Epidermal melanocyte (primary cell): Measurements from ENCODE around the gene GADD45GIP1.
"Not testable (repeated sequence)": the region's sequence is repeated elsewhere in the genome, so short reads cannot be mapped to it uniquely, and the experiment has no call there.

Experiments used
- DNase-seq: peaks from one replicate; pipeline ENCODE4 v3.0.0; 2011; ENCODE audit warnings: low spot score; ENCODE audit not compliant: insufficient read length

GADD45GIP1 gene

DNA sequence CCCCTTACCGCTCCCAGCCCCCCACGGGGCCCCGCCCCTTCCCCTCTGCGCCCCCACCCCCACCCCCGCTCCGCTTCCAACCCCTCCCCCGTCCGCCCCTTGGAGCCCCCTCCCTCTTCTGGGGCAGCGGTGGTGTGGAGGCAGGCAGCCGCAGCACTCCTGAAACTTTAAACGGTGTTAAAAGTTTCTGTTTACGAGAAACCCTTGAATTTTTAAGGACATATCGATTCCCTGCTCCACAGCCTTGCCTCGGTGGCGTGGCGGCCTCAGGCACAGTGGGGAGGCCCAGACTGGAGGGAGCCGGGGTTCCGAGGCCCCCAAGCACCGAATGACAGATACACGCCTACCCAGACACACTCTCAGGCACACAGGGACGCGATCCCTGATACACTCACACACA, 33.4 kb upstream of the GADD45GIP1 start:
- no peak for DNase-seq

DNA sequence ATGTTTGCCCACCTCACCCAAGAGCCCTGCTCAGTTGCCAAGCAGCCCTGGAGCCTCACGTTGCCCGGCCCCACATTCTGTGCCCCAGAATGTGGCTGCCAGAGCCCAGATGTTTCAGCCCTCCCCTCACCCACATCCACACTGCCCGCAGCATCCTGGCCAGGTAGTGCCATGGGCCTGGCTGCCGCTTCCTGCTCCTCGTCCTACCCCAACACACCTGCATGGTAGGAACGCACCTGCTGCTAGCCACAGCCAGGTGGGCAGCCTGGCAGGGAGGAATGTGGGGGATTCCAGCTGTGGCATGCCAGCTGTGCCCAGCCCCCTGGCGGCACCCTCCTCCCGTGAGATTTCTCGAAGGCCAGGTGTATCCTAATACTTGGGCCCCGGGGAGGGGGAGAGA, 30.8 kb upstream of the GADD45GIP1 start:
- no peak for DNase-seq

DNA sequence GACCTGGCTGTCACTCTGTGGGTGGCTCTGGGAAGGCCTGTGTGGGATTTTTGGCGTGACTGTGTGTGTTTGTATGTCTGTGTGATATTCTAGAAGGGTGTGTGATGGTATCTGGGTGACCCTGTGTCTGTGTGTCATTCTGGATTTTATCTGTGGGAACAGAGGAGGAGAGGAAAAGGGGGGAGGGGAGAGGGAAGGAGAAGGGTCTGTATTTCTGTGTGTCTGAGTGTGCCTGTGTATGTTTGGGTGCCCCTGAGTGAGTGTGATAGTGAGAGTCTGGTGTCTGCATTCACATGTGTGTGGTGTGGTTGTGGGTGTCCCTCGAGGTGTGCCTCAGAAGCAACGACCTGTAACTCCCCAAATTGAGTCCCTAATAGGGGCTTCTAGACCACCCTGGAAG, 30.2 kb upstream of the GADD45GIP1 start:
- no peak for DNase-seq

- no peak for DNase-seq
Observed at GRCh38 chr19:12986726-12987125, 29.7 kb upstream of the GADD45GIP1 start.

GRCh38 chr19:12985049-12985776, 28.2 kb upstream of the GADD45GIP1 start:
- DNase-seq: no peak

DNA sequence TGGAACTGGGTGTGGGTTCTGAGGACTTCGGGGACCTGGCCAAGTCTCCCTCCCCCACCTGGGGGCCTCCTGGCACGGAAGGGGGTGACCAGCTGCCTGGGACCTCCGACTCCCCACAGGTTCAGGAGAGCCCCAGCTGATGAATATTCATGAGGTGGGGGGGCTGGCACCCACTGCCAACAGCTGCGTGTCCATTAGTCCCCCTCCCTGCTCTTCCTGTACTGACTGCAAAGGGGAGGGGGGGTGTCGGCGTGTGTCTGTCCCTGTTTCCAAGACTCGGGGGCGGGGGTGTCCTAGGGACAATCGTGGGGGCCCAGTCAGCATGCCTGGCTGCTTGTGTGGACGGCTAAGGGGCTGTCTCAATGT, 27.6 kb upstream of the GADD45GIP1 start:
- no peak for DNase-seq

- DNase-seq: no peak
Observed at GRCh38 chr19:12984143-12984627, 27.2 kb upstream of the GADD45GIP1 start.

DNA sequence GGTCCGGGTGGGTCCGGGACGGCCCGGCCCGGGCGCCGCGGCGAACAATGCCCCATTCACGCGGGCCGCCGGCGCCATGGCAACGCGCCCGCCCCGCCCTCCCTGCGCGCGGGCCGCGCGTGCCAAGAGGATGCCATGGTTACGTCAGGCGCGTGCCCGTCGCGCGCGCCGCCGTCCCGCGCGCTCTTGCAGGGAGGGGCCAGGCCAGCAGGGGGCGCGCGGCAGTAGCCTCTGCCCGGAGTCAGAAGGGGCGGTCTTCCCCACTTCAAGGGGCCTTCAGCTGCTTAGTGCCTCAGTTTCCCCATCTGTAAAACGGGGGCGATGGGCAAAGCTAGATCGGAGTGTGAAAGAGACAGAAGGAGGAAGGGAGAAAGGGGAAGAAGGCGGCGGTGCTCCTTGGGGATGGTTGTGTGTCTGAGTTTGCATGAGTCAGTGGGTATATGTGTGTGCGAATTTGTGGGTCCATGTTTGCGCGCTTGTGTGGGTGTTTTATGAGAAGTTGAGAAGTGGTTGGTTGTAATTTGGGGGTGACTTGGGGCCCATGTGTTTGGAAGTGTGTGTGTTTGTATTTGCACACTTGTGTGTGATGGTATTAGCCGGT, 26.6 kb upstream of the GADD45GIP1 start:
- DNase-seq: peak; percentile 83

GRCh38 chr19:12983091-12983490, 26.1 kb upstream of the GADD45GIP1 start:
- DNase-seq: no peak

DNA sequence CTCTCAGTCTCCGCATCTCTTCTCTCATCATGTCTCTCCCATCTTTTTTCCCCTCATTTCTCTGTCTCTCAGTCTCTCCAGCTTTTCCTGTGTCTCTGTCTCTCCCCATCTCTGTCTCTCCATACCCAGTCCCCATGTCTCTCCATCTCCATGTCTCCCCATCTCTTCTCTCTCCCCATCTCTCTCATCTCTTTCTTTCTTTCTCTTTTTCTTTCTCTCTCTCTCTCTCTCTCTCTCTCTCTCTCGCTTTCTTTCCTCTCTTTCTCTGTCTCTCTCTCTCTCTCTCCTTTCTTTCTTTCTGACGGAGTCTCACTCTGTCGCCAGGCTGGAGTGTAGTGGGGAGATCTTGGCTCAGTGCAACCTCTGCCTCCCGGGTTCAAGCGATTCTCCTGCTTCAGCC, 25.6 kb upstream of the GADD45GIP1 start:
- DNase-seq: no peak

GRCh38 chr19:12979974-12980373, 23.0 kb upstream of the GADD45GIP1 start:
- no peak for DNase-seq

DNA sequence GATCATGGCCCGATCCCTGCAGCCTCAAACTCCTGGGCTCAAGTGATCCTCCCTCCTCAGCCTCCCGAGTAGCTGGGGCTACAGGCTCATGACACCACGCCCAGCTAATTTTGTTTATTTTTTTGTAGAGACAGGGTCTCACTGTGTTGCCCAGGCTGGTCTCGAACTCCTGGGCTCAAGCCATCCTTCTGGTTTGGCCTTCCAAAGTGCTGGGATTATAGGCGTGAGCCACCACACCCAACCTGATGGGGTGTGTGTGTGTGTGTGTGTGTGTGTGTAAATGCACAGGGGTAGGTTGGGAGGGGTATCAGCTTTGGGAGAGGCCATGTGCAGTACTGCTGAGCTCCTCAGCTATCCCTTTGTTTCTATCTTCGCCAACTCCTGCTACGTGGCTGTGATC, 19.1 kb upstream of the GADD45GIP1 start:
- not testable (repeated sequence) for DNase-seq

- DNase-seq: no peak
Observed at GRCh38 chr19:12975221-12975741, 18.3 kb upstream of the GADD45GIP1 start.

GRCh38 chr19:12974301-12975220, 17.5 kb upstream of the GADD45GIP1 start:
- DNase-seq: no peak

DNA sequence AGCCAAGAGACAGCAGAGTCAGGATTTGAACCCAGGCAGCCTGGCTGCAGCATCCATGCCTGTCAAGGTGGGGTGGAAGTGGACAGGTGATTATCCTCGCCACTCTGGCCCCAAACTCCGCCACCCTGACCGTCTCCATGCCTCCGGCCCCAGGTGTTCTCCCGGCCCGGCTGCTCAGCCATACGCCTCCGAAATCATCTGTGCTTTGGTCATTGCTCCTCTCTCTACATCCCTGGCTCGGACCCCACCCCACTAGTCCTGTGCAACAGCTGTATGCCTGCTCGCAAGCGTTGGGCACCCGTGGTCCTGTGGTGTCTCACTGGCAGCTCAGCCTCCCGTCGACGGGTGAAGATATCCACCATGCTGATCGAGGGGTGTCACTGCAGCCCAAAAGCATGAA, 16.2 kb upstream of the GADD45GIP1 start:
- no peak for DNase-seq

GRCh38 chr19:12970070-12970820, 13.2 kb upstream of the GADD45GIP1 start:
- DNase-seq: no peak

DNA sequence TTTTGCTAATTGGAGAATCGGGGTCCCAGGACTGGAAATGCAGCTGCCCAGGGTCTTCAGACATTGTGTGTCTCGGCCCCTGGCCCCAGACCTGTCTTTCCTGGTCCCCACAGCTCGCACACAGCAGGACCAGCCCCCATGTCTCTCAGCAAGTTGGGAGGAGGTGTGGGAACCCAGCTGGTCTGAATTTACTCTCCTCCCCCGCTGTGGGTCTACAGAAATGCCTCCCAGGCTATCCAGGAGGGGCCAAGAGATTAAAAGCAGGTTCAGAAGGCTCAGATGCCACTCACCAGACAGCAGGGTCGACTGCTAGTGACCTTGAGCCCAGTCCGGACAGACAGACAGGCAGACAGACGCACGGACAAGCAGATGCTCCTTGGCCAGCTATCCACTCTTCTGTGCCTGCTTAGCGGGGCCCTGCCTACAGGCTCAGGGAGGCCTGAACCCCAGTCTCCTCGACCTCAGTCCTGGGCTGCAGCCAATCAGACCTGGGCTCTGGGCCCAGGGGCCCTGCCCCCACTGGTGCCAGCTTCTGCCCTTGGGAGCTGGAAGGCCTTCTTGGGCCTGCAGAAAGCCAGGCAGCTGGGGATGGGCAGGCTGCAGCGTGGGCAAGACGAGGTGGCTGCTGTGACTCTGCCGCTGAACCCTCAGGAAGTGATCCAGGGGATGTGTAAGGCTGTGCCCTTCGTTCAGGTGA, 12.4 kb upstream of the GADD45GIP1 start, which contains the start of gene DAND5:
Gene DAND5 (plus strand): TSS at position 285 of the 697 bp plus-strand sequence. CDS start 85 bp downstream, at position 370.
- no peak for DNase-seq

DNA sequence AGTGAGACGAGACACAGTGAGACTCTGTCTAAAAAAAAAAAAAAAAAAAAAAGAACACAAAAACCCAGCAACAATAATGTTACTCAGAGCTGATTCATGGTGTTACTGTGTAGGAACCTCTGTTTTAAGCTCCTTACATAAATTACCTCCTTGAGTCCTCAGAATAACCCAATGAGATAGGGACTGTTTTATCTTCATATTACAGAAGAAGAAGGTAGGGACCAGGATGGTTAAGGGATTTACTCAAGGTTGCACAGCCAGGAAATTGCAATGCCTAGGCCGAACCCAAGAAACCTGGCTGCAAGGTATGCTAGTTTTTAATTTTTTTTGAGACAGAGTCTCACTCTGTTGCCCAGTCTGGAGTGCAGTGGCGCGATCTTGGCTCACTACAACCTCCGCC, 10.9 kb upstream of the GADD45GIP1 start:
- DNase-seq: no peak

DNA sequence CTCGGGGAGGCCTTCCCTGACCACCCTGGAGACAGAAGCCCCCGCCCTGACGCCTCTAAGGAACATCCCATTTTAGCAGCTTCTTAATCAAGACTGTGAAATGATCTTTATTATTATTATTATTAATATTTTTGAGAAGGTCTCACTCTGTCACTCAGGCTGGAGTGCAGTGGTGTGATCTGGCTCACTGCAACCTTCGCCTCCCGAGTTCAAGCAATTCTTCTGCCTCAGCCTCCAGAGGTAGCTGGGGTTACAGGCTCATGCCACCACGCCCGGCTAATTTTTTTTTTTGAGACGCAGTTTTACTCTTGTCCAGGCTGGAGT, 8.8 kb upstream of the GADD45GIP1 start:
- DNase-seq: no peak

GRCh38 chr19:12965017-12965811, 8.2 kb upstream of the GADD45GIP1 start:
- DNase-seq: peak; percentile 77
